GM18870 (cell line): ENCODE results near the gene DRC3.

Experiments used
- ATAC-seq: cut with Tn5 transposase; IDR thresholded peaks from one replicate; pipeline ENCODE4 v1.9.1; 2021; ENCODE audit warnings: moderate library complexity; ENCODE audit not compliant: unreplicated experiment

DRC3 gene

DNA sequence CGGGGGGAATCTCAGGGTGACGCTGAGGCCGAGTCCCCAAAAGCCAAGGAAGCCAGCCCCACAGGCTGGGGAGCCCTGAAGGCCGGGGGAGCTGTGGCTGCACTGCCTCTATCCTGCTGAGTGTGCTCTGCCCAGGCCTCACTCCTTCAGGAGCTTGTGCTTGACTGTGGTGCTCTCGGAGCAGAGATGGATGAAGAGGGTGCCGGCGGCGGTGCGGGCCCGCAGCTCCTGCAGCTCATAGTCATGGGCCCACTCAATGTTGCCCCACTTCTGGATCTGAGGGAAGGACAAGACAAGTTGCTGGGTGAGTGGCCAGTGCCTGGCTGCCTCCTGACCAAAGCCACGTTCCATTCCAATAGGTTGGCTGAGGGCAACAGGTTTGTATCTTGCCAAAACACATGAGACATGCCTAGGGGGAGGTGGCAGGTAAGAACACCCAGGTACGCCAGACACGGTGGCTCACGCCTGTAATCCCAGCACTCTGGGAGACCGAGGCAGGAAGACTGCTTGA is 45.8 kb downstream of the DRC3 start:
- ATAC-seq: no peak

DNA sequence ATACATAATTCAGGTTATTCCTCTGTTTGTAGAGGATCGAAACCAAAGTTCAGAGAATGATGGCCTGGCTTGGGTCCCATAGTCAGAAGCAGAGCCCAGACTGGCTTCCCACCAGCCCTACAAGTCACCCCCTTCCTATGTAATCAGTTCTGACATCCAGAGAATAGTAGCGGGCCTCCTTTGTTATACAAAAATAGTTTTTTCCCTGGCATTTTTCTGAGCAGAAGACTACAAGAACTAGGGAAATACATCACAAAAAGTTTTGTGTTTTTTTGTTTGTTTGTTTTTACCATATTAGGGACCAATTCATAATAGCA is 47.1 kb downstream of the DRC3 start:
- no peak for ATAC-seq

GRCh38 chr17:18020971-18021370 is 48.3 kb downstream of the DRC3 start:
- no peak for ATAC-seq

- ATAC-seq: no peak
Observed at GRCh38 chr17:18021372-18021771, 48.7 kb downstream of the DRC3 start.

DNA sequence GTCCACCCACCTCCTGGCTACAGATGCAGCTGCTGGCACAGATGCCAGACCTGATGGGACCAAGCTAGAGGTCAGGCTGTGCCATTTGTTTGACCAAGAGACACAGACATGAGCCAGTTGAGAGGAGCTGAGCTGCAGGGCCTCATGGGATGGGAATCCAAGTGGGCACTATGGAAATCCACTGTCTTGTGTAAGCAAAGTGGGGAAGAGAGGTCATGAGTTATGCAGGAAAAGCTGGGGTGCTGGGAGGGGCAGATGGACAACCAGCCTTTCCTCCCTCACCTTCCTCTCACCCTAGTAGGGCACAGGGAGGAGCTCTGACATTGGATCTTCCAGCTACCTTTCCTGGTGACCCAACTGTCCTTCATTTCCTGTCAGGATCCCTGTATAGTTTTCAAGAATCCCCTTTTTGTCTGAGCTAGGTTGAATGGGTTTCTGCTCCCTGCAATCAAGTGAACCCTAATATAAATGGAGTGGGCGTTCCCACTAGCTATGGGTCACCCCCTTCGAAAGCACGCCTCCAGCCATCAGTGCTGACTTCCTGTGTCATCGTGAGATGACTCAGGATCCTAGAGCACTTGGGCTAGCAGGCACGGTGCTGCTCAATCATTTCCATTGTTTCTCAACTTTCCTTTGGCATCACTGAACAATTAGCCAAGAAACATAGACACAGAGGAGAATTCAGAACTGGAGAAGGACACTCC is 52.7 kb downstream of the DRC3 start:
- ATAC-seq: peak; percentile 60

- no peak for ATAC-seq
Observed at GRCh38 chr17:18025945-18026776, 53.5 kb downstream of the DRC3 start.

- ATAC-seq: no peak
Observed at GRCh38 chr17:18027280-18027679, 54.6 kb downstream of the DRC3 start.

- no peak for ATAC-seq
Observed at GRCh38 chr17:18028114-18028951, 55.7 kb downstream of the DRC3 start.

DNA sequence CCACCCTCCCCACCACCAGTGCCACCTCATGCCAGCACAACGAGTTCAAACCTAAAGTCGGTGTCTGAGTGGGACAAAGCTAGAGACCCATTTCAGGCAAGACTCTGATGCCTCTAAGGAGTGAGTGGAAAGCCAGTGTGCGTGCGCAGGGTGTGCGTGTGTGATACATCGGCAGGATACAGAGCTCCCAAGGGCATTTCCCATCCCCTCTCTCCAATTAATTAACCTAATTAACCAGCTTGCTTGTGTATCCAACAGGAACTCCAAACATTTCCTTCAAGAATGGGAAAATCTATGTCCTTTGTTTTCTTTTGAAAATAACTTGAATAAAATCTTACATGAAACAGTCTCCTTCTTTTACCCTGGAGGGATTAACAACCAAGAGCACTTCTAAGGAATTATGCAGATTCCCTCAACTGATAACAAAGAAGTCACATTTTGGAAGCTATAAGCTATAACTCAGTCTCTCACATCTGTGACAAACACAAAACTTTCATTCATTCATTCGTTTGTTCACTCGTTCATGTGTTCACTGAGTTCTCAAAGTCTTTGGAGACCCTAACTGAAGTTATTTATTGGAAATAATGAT is 56.4 kb downstream of the DRC3 start:
- no peak for ATAC-seq

DNA sequence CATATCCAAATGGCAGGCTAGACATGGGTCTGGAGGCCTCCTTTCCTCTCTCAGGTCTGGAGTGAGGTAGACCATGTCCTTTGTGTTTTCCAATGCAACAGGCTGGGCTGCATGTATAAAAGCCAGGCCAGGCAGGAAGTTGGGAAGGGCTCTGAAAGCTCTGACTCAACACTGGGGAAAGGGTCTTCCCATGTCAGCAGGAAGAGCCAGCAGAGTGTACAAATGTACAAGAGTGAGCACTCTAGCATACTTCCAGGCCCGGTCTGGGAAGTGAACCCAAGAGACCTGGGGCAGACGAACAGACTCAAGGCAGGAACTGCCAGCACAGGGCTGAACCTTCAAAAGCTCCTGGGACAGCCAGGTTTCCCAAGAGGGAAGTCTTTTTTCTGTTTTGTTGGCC is 59.3 kb downstream of the DRC3 start:
- ATAC-seq: no peak

DNA sequence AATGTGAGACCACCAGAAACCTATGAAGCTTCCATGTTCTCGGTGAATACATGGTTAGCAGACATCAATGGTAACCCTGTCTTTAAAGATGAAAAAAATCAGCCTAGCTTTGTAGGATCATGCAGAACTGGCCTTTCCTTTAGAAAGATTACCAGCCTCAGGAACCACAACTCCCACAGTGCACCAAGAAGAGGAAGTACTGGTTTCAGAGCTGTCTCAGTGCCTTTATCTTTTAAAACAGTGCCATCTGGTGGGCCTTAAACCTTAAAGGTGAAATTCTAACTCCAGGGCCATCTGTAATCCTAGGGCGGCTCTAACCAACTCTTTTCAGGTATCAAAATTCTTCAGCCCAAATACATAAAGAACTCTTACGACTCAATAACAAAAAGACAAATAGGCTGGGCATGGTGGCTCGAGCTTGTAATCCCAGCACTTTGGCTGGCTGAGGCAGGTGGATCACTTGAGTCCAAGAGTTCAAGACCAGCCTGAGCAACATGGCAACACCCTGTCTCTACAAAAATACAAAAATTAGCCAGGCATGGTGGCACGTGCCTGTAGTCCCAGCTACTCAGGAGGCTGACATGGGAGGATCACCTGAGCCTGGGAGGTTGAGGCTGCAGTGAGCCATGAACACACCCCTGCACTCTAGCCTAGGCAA is 60.9 kb downstream of the DRC3 start:
- ATAC-seq: no peak

DNA sequence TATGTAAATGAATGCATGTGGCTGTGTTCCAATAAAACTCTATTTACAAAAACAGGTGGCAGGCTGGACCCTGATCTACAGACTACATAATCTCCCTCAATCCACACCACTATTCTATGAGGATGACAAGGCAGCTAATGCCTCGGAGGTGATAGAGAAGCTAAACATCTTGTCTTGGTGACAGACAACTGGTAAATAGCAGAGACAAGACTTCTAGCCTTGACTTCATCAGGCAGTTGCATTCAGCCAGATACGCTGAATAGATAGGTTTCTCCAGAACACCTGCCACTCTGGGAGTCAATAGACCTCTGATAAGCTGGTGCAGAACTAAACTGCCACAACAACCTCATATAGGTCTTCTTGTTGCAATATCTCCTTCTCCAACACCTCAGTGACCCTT is 63.0 kb downstream of the DRC3 start:
- no peak for ATAC-seq

DNA sequence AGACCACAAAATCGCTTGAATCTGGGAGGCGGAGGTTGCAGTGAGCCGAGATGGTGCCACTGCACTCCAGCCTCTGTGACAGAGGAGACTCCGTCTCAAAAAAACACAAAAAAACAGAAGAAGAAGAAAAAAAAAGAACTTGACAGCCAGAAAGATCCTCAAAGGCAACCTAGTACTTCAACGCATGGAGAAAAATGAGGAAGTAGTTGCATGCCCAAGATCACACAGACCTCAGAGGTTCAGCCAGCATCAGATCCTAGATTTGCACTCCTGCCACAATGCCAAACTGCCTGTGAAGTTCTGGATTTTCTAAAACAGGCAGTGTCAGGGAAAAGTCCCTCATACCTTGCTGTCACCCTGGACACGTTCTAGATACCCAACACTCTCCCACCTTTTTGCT is 64.8 kb downstream of the DRC3 start:
- ATAC-seq: no peak

- no peak for ATAC-seq
Observed at GRCh38 chr17:18038149-18038850, 65.6 kb downstream of the DRC3 start.

- ATAC-seq: peak; percentile 84
Observed at GRCh38 chr17:18038861-18039534, 66.3 kb downstream of the DRC3 start, which contains the start of the genes ATPAF2 and GID4. Gene ATPAF2, minus strand, starts transcription at chr17:18039168. Its CDS starts 155 bp downstream, at chr17:18039013. Gene GID4, plus strand, starts transcription at chr17:18039408. Its CDS starts 57 bp downstream, at chr17:18039465.

DNA sequence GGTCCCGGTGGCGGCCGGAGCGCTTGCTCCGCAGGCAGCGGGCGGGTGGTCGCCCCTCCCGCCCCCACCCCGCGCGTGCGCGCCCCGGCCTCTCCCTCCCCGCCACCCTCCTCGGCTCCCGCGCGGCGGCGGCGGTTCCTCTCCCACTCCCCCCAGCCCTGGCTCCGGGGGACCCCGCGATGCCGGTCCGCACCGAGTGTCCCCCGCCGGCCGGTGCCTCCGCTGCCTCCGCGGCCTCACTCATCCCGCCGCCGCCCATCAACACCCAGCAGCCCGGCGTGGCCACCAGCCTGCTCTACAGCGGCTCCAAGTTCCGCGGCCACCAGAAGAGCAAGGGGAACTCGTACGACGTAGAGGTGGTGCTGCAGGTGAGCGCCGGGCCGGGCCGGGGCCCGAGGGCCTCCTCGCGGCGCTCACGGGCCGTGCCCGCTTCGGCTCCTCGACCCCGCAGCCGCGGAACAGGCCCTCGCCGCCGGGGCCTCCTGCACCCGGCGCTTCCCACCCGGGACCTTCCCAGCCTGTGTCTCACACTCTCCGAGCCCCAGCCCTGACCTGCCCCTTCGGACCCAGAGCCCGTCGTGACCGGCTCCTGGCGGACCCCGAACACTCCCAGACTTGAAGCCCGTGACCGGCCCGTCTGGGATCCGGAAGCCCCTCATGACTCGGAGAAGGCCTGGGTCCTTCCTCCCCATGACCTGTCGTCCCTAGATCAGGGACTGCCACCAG is 67.0 kb downstream of the DRC3 start:
- ATAC-seq: no peak

DNA sequence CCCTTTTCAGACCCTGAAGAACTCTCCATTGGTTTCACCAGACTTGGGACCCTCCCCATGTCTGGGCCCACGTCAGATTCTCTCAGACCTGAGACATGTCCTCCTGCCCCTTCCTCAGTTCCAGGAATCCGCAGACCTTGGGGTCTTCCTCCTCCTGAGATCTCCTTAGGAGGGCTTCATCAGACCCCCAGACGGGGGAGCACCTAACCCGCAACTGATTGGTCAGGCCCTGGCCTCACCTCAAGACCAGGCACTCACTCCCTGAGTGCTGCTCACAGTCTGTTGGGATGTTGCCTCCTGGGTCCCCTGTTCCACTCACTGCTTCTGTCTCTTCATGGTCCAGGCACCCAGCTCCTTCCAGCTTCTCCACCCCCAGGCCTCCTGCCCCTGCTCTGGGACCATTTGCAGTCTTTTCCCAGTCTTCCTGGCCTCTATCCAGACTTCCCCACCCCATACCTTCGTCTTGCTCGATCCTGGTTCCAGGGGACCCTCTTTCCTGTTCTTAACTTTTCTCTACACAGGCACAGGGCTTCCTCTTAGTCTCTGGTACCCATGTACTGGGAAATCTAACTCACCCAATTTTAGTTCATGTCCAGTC is 67.7 kb downstream of the DRC3 start:
- no peak for ATAC-seq

- no peak for ATAC-seq
Observed at GRCh38 chr17:18041776-18042175, 69.1 kb downstream of the DRC3 start.
